Left lung (tissue), 14 donors: ENCODE measurements around the gene PRSS23. TPM values are rescaled to one million over a fixed set of nuclear protein-coding genes. Genes with fewer than 3 reads are reported as not detected.

ENCODE experiments used
- ATAC-seq: fragments of 200-7000 bp; cut with Tn5 transposase; one replicate; pipeline ENCODE4 v1.9.1; 2020; ENCODE audit warnings: moderate library complexity
- DNase-seq, 4 donors: peaks; one replicate each; pipeline ENCODE4 v3.0.0-alpha.2; 2013 to 2020
- H3K27ac ChIP-seq, 2 donors: fragments of 200-600 bp; sonication (generic) in 1 of 2; one replicate each; pipeline versions ENCODE4 v1.5.0 to v1.8.0; 2020 to 2021
- H3K27me3 ChIP-seq, 2 donors: fragments of 200-600 bp; sonication (generic) in 1 of 2; one replicate each; pipeline versions ENCODE4 v1.5.0 to v1.8.0; 2020 to 2021
- H3K36me3 ChIP-seq, 2 donors: fragments of 200-600 bp; sonication (generic) in 1 of 2; one replicate each; pipeline versions ENCODE4 v1.5.0 to v1.8.0; 2020 to 2021
- H3K4me1 ChIP-seq, 2 donors: fragments of 200-600 bp; one replicate each; pipeline ENCODE4 v1.8.0; 2021
- H3K4me3 ChIP-seq, 2 donors: fragments of 200-600 bp; sonication (generic) in 1 of 2; one replicate each; pipeline versions ENCODE4 v1.5.0 to v1.8.0; 2020 to 2021; ENCODE audit warnings: mild to moderate bottlenecking in 1 of 2
- H3K9me3 ChIP-seq, 2 donors: fragments of 200-600 bp; sonication (generic) in 1 of 2; one replicate each; pipeline versions ENCODE4 v1.5.0 to v1.8.0; 2020 to 2021
- CTCF ChIP-seq, 2 donors: fragments of 200-600 bp; sonication (generic) in 1 of 2; IDR thresholded peaks; one replicate each; pipeline versions ENCODE4 v1.5.0 to v1.8.0; 2021; ENCODE audit warnings: antibody characterized with exemption in 2 of 2
- intact Hi-C, 2 donors: fragments of 100-400 bp; cut with DNase I; formaldehyde crosslinking; loops; one replicate each; pipeline versions ENCODE4 v1.11.2 to v1.14.2; 2022
- long read RNA-seq, 12 donors: library from polyadenylated mRNA in 2 of 12; unstranded in 2 of 12; transcript quantifications; one replicate each; pipeline ENCODE4 v2.0.0 and lab custom pipeline, GENCODE V29; 2019 to 2026
- polyA plus RNA-seq, 6 donors: library from polyadenylated mRNA; unstranded; fragments of 120-200 nt; gene quantifications; one replicate each; pipeline ENCODE4 v1.2.1, GENCODE V29; 2013; ENCODE audit not compliant: insufficient read length in 6 of 6
- total RNA-seq, 2 donors: library from RNA; stranded (reverse); fragmentation: NEBNext Ultra II Directional; extraction: Animal tissue kit (Norgen Biotek cat#: 25700); gene quantifications; one replicate each; pipeline ENCODE4 v1.2.1, GENCODE V29; 2021
- donor health status: DM: no; HTN: yes; CAD: no.
- donor health status: DM: no; HTN: no; CAD: no.

The PRSS23 gene, protein sequence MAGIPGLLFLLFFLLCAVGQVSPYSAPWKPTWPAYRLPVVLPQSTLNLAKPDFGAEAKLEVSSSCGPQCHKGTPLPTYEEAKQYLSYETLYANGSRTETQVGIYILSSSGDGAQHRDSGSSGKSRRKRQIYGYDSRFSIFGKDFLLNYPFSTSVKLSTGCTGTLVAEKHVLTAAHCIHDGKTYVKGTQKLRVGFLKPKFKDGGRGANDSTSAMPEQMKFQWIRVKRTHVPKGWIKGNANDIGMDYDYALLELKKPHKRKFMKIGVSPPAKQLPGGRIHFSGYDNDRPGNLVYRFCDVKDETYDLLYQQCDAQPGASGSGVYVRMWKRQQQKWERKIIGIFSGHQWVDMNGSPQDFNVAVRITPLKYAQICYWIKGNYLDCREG
- 100 to 1,000 TPM; 133 to 149 TPM for total RNA-seq
- polyA plus RNA-seq, result 10 to 100 TPM; 62.9 to 82.5 (median 73.9) TPM
- long read RNA-seq, donor 1, full-length matches to known transcripts, result 115 of 218 reads
- long read RNA-seq, donor 1, partial matches to known transcripts, result 103 of 218 reads
- long read RNA-seq, donor 1, other reads (novel, unspliced or antisense), result 0 of 218 reads
- long read RNA-seq, donor 2, full-length matches to known transcripts, result 51 of 62 reads
- long read RNA-seq, donor 2, partial matches to known transcripts, result 0 of 62 reads
- long read RNA-seq, donor 2, other reads (novel, unspliced or antisense), result 11 of 62 reads
- long read RNA-seq, donor 3, full-length matches to known transcripts, result 47 of 47 reads
- long read RNA-seq, donor 3, partial matches to known transcripts, result 0 of 47 reads
- long read RNA-seq, donor 3, other reads (novel, unspliced or antisense), result 0 of 47 reads
- long read RNA-seq, donor 4, full-length matches to known transcripts, result 189 of 202 reads
- long read RNA-seq, donor 4, partial matches to known transcripts, result 8 of 202 reads
- long read RNA-seq, donor 4, other reads (novel, unspliced or antisense), result 5 of 202 reads
- long read RNA-seq, donor 5, full-length matches to known transcripts, result 57 of 65 reads
- long read RNA-seq, donor 5, partial matches to known transcripts, result 8 of 65 reads
- long read RNA-seq, donor 5, other reads (novel, unspliced or antisense), result 0 of 65 reads
- long read RNA-seq, donor 6, full-length matches to known transcripts, result 32 of 32 reads
- long read RNA-seq, donor 6, partial matches to known transcripts, result 0 of 32 reads
- long read RNA-seq, donor 6, other reads (novel, unspliced or antisense), result 0 of 32 reads
- long read RNA-seq, donor 7, full-length matches to known transcripts, result 22 of 22 reads
- long read RNA-seq, donor 7, partial matches to known transcripts, result 0 of 22 reads
- long read RNA-seq, donor 7, other reads (novel, unspliced or antisense), result 0 of 22 reads
- long read RNA-seq, donor 8, full-length matches to known transcripts, result 28 of 28 reads
- long read RNA-seq, donor 8, partial matches to known transcripts, result 0 of 28 reads
- long read RNA-seq, donor 8, other reads (novel, unspliced or antisense), result 0 of 28 reads
- long read RNA-seq, donor 9, result 0 reads
- long read RNA-seq, donor 10, full-length matches to known transcripts, result 213 of 235 reads
- long read RNA-seq, donor 10, partial matches to known transcripts, result 10 of 235 reads
- long read RNA-seq, donor 10, other reads (novel, unspliced or antisense), result 12 of 235 reads
- long read RNA-seq, donor 11, full-length matches to known transcripts, result 7 of 7 reads
- long read RNA-seq, donor 11, partial matches to known transcripts, result 0 of 7 reads
- long read RNA-seq, donor 11, other reads (novel, unspliced or antisense), result 0 of 7 reads
- long read RNA-seq, donor 12, full-length matches to known transcripts, result 53 of 105 reads
- long read RNA-seq, donor 12, partial matches to known transcripts, result 45 of 105 reads
- long read RNA-seq, donor 12, other reads (novel, unspliced or antisense), result 7 of 105 reads

DNA sequence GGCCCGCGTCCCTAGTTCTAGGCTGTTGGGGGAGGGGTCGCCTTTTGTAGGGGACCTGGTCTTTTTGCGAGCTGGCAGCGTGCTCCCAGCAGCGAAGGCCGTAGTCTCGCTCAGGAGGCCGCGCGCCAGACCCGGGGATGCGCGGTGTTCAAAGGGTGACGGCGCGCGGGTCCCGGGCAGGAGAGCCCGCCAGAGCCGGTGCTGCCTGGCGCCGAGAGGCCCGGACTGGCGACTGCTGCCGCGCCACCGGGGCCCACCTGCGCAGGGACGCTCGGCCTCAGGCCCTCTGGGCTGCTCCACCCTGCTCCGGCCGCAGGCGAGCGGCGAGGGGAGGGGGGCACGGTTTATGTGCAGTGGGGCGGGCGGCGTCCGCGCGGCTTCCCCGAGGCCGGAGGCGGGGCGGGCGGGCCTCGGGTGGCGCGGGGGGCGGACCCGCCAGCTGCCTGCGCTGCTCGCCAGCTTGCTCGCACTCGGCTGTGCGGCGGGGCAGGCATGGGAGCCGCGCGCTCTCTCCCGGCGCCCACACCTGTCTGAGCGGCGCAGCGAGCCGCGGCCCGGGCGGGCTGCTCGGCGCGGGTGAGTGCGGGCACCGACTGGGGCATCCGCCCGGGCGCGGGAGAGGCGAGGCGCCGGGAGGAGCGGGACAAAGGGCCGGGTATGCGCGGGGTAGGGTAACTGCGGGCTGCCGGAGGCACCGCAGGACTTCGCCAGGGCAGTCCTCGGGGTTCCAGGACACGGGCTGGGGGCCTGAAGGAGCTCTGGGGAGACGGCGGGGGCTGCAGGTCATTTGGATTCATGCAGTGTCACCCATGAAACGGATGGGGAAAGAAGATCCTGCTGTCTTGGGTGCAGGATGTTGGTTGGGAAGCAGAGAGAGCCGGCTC is at the start of gene PRSS23:
Gene PRSS23 (plus strand): TSS at position 467 of the 884 bp plus-strand sequence. CDS start 7,102 bp downstream, outside the sequence.
- intact Hi-C loops, result no loop called here
- Histone ChIP-seq H3K27ac (peak within 1 kb of the TSS; percentile 65 to 75), H3K27me3 (peaks cover 0 to 41% of the 10 kb centered on the region in 2 donors), H3K4me3 (peak within 1 kb of the TSS; percentile 56 to 67), H3K36me3 (no peaks in the 10 kb centered on the region), H3K9me3 (no peaks in the 10 kb centered on the region), H3K4me1 (peaks cover 18% of the 10 kb centered on the region in 2 donors)
- DNase-seq (peak; percentile 56 to 90 (median 71)), ATAC-seq (peak; percentile 92)
- TF ChIP-seq CTCF (IDR thresholded peaks at IDR 0.05), result no peak

GRCh38 chr11:86753459-86753858 is 46.9 kb upstream of the PRSS23 start:
- no peaks in the 10 kb centered on the region for H3K36me3 ChIP-seq
- H3K27ac ChIP-seq, result no peak overlapping the region
- H3K9me3 ChIP-seq, result no peaks in the 10 kb centered on the region
- intact Hi-C loops, result no loop called here
- H3K4me1 ChIP-seq, result no peaks in the 10 kb centered on the region
- ATAC-seq (no peak), DNase-seq (no peak)
- no peak for TF ChIP-seq CTCF (IDR thresholded peaks at IDR 0.05)
- H3K4me3 ChIP-seq, result no peak overlapping the region
- no peaks in the 10 kb centered on the region for H3K27me3 ChIP-seq

GRCh38 chr11:86755146-86755545 is 45.2 kb upstream of the PRSS23 start:
- Histone ChIP-seq H3K4me3 (no peak overlapping the region), H3K27me3 (no peaks in the 10 kb centered on the region), H3K4me1 (no peaks in the 10 kb centered on the region), H3K27ac (no peak overlapping the region), H3K9me3 (no peaks in the 10 kb centered on the region), H3K36me3 (no peaks in the 10 kb centered on the region)
- ATAC-seq (no peak), DNase-seq (no peak)
- TF ChIP-seq CTCF (IDR thresholded peaks at IDR 0.05), result no peak
- intact Hi-C loops, result no loop called here

DNA sequence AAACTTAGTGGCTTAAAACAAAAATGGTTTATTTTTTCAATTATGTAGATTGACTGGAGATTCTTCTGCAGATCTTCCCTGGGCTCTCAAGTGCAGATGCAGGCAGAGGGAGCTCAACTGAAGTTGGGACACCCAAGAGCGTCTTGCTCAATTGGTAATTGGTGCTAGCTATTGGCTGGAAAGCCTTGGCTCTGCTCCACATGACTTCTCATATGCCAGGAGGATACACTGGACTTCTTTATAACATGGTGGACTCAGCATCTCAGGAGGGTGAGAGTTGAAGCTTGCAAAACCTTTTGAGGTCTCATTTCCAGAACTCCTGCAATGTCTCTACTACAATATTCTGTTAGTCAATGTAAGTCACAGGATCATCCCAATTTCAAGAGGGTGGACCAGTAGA is 42.2 kb upstream of the PRSS23 start:
- no peaks in the 10 kb centered on the region for H3K9me3 ChIP-seq
- H3K36me3 ChIP-seq, result no peaks in the 10 kb centered on the region
- TF ChIP-seq CTCF (IDR thresholded peaks at IDR 0.05), result no peak
- no peaks in the 10 kb centered on the region for H3K4me1 ChIP-seq
- H3K4me3 ChIP-seq, result no peak overlapping the region
- intact Hi-C loops, result no loop called here
- ATAC-seq (no peak), DNase-seq (no peak)
- no peaks in the 10 kb centered on the region for H3K27me3 ChIP-seq
- H3K27ac ChIP-seq, result no peak overlapping the region
